NOMO-1 treated with dmso at 0.1 percent for 144 hours (cell line): ENCODE measurements around the gene QRICH1.

Experiments used
- DNase-seq: peaks from one replicate; lab custom pipeline; 2025; ENCODE audit not compliant: unreplicated experiment; lab: John Stamatoyannopoulos, UW

Gene QRICH1

DNA sequence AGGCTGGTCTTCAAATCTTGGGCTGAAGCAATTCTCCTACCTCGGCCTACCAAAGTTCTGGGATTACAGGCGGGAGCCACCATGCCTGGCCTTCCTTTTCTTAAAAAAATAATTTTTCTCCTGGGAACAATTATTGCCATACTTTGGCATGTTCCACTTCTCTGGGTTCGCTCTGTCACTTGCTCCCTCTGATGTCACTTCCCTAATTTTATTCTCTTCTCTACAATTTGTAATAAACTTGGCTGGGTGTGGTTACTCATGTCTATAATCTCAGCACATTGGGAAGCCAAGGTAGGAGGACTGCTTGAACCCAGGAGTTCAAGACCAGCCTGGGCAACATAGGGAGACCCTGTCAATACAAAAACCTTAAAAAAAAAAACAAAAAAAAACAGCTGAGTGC is 58.6 kb downstream of the QRICH1 start:
- no peak for DNase-seq

DNA sequence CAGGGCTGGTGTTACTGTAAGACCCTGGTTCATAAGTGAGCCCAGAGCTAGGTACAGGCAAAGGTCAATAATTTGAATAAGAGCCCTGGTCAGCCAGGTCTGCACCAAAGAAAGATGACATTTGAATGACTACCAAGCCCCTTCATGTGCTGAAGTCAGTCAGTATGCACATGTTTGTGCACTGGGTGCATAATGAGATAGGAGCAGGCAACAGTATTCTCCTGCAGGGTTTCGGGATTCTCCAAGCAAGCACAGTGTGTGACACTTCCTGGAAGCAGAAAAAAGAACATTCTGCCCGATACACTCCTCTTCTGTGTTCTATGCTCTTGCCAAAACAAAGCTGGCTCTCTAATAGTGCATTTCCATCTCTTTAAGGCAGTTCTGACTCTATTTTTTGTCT is 59.2 kb downstream of the QRICH1 start:
- no peak for DNase-seq

DNA sequence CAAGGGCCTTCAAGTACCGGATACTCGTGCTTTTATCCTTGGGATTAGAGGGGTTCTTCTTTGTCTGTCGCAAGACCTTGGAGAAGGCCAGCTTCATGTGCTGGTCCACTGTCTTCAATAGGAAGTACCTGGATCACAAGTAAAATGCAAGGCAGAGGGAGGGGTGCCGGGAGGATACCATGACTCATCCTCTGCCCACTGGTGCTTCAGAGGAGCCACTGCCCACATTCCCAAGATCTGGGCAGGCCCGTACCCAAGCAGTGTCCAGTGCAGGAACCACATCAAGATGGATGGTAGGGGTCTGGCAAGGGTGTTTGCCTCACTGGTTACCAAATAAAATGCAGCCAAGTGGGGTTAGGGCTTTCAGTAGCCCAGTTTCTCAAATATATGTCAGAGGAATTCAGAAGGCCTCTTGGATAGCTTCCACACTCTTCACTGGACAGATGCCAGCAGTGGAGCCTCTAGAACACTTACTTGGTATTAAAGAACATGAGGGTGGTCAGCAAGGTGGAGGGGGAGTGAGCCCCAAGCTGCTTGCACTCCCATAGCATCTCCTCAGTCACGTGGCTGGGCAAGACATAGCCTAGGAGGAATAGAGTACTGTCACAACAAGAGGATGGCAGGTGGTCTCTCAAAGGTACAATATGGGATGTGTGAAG is 61.1 kb downstream of the QRICH1 start:
- DNase-seq: no peak

GRCh38 chr3:49030321-49030720 is 63.5 kb downstream of the QRICH1 start:
- no peak for DNase-seq

GRCh38 chr3:49029563-49029884 is 64.3 kb downstream of the QRICH1 start:
- no peak for DNase-seq

DNA sequence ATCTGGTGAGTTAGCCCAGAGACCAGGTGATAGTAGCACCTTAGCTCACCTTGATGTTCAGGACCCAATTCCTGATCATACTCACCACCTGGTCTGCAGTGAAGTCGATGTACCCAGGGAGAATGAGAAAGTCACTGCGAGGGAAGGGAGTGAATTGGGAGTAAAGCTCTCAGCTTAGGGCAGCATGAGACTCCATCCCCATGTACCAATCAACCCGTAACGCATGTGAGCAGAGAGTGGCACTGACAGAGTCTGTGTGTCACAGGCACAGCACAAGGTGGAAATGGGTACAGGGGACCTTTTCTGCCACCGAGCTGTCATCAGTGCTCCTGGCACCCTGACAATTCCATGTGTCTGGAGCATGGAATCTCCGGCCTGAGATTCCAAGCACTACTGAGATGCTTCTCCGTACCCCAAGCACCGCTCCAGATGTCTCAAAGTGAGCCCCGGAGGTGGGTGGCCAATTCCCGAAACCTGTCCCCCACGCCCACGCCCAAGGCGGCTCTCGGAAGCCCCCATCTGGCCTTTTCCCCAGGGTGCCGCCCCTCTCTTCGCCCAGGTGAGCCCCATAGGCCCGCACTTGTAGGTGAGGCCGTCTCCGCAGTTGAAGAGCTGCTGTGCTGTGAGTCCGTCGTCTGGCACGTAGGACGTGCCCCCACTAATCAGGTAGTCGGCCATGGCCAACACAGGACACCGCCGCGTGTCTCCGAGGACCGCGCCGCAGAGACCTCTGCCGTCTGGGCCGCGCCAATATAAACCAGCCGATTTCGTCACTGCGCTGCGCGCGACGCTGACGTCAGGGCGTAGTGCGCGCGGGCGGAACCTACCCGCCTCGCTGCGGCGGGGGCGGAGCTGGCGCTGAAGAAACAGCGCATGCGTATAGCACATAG is 65.0 kb downstream of the QRICH1 start, which contains the start of gene IMPDH2:
Gene IMPDH2 (minus strand): TSS at position 726 of the 890 bp plus-strand sequence. CDS start 48 bp downstream, at position 678.
- DNase-seq: peak; percentile 84

GRCh38 chr3:49028298-49028672 is 65.6 kb downstream of the QRICH1 start:
- DNase-seq: no peak

DNA sequence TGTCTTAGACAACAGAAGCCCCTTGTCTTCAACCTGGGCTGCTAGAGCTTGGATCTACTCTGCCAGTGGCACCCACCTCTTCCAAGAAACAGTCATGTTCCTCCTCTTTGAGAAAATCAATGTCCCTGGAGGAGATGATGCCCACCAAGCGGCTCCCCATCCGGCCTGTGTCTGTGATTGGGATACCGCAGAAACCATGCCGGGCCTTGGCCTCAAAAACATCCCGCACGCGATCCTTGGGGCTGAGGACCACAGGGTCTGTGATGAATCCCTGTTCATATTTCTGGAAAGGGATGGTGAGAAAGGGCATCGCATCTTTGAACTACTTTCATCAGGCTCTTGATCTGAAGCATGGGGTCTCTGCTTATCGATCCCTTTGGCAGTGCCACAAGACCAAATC is 66.2 kb downstream of the QRICH1 start:
- DNase-seq: no peak

GRCh38 chr3:49026536-49026935 is 67.3 kb downstream of the QRICH1 start:
- DNase-seq: no peak

- DNase-seq: no peak
These were observed 67.9 kb downstream of the QRICH1 start for GRCh38 chr3:49025793-49026520.

GRCh38 chr3:49025005-49025792 is 68.7 kb downstream of the QRICH1 start:
- no peak for DNase-seq

- no peak for DNase-seq
These were observed 69.4 kb downstream of the QRICH1 start for GRCh38 chr3:49024449-49024848.

DNA sequence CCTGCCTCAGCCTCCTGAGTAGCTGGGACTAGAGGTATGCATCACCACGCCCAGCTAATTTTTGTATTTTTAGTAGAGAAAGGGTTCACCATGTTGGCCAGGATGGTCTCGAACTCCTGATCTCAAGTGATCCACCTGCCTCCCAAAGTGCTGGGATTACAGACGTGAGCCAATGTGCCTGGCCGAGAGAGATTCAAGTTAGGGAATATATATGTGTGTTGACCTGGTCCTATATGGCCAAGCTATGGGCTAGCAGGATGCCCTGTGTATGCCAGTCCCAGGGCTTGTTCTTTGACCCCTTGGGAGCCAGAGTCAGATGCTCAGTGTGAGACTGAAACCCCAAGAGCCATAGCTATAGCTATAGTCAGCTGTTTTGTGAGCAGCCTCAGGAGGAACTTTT is 70.1 kb downstream of the QRICH1 start:
- no peak for DNase-seq

GRCh38 chr3:49022688-49023171 is 71.1 kb downstream of the QRICH1 start:
- no peak for DNase-seq

DNA sequence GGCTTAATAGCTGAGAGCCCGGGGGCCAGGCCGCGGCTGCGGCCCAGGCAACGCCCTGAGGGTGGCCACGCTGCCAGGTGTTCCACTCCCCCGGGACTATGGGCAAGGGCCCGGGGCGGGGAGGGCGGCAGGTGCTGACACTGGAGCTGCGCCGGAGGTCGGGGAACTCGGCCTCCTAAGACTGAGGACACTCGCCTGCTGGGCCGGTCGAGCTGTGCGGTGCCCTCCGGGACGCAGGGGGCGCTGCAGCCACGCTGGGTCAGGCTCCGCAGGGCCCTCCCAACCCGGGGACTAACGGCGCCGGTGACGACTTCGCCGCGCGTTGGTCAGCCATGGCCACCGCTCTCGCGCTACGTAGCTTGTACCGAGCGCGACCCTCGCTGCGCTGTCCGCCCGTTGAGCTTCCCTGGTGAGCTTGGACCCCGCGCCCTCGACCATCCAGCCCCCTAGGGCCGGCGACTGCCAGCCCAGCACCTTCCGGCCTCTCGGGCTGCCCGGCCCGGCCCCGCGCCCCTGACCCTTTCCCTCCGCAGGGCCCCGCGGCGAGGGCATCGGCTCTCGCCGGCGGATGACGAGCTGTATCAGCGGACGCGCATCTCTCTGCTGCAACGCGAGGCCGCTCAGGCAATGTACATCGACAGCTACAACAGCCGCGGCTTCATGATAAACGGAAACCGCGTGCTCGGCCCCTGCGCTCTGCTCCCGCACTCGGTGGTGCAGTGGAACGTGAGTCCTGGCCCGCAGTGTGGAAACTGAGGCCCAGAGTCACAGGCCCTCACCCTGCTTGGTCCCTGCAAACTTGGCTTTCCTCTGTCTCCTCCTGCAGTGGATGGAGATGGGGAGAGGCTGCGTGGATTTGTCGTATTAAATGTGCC is 71.8 kb downstream of the QRICH1 start, which contains the start of gene NDUFAF3:
Gene NDUFAF3 (plus strand): TSS at position 309 of the 875 bp plus-strand sequence. CDS start 24 bp downstream, at position 333.
- DNase-seq: peak; percentile 72

- peak; percentile 93 for DNase-seq
These were observed 72.6 kb downstream of the QRICH1 start for GRCh38 chr3:49021213-49021812.

GRCh38 chr3:49020330-49021212 is 73.3 kb downstream of the QRICH1 start:
- DNase-seq: peak; percentile 54

- no peak for DNase-seq
These were observed 73.9 kb downstream of the QRICH1 start for GRCh38 chr3:49019941-49020329.

GRCh38 chr3:49018707-49019006 is 75.2 kb downstream of the QRICH1 start:
- DNase-seq: no peak
